A549 treated with CORT108297 at 1 μM for 4 hours (cell line): ENCODE measurements around the gene GCC1. TPM values are rescaled to one million over a fixed set of nuclear protein-coding genes. Genes with fewer than 3 reads are reported as not detected.

Experiments used
- total RNA-seq: library from RNA; stranded (reverse); fragments of 200-300 nt; extraction: Qiagen RNA extraction; gene quantifications from 5 replicates; pipeline ENCODE4 v1.2.3, GENCODE V29; 2022

Gene GCC1, protein sequence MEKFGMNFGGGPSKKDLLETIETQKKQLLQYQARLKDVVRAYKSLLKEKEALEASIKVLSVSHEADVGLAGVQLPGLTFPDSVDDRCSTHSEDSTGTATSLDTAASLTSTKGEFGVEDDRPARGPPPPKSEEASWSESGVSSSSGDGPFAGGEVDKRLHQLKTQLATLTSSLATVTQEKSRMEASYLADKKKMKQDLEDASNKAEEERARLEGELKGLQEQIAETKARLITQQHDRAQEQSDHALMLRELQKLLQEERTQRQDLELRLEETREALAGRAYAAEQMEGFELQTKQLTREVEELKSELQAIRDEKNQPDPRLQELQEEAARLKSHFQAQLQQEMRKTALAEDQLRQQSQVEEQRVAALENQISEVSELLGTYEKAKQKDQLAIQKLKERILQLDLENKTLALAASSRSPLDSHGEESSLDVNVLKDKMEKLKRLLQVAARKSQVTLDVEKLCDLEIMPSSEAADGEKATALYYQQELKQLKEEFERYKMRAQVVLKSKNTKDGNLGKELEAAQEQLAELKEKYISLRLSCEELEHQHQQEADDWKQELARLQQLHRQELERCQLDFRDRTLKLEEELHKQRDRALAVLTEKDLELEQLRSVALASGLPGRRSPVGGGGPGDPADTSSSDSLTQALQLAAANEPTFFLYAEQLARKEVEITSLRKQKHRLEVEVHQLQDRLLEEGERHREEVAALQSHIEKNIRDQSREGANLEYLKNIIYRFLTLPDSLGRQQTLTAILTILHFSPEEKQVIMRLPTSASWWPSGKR
- total RNA-seq, result 13.2 to 15.0 TPM (median 14.2 TPM) in 5 replicates

DNA sequence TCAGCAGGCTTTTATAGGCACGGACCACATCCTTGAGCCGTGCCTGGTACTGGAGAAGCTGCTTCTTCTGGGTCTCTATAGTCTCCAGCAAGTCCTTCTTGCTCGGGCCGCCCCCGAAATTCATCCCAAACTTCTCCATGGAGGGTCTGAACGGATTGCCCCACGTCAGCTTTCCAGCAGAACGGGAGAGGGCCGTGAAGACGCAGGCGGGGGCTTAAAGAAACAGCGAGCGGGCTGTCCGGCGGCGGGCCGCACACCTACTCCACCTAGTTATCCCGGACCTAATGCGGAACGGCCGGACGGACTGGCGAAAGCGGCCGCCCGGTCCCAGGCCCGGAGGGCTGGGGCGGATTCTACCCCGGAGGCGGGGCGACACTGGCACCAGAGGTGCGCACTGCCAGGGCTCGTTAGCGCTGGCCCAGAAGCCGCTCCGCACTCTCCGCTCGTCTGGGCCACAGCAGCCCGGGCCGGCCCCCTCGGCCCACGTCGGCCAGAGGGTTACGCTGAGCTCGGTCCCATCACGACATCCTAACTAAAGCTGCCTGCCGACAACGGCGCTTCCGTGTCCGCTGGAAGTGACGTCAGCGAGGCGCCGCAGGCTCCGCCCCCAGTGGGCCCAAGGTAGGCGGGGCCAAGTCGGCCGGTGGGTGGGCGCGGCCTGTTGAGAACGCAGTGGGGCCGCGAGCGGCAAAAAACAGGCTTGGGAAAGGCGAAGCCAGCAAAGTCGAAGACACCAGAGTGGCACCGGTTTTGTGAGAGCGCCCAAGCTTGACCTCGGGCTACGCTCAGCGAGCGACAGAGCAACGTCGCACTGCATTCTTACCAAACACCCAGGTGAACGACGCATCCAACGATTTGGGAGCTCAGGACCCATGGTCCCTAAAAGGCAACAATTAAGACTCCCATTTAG, at the start of gene GCC1:
Gene GCC1, minus strand, starts transcription at position 553 of the 910 bp plus-strand sequence. Its CDS starts 414 bp downstream, at position 139.

GRCh38 chr7:127618042-127618441, 32.6 kb upstream of the GCC1 start, which contains the start of gene PAX4:
Gene PAX4 (minus strand): TSS chr7:127618142. CDS start chr7:127615928, 2,214 bp downstream.

GRCh38 chr7:127588019-127588696, 2.8 kb upstream of the GCC1 start, which contains the start of gene ARF5:
Gene ARF5 (plus strand): TSS chr7:127588411. CDS start chr7:127588499, 88 bp downstream.

Other genes with a start within 250 kb of the GCC1 start
- gene ZNF800, start 192.9 kb downstream of the GCC1 start, total RNA-seq, result 8.9 to 11.9 TPM (median 10.4 TPM) in 5 replicates
- 158 to 191 TPM (median 168 TPM) in 5 replicates for gene ARF5, start 2.8 kb upstream of the GCC1 start, total RNA-seq
- 0.10 to 0.44 TPM (median 0.24 TPM) in 5 replicates for gene FSCN3, start 8.1 kb upstream of the GCC1 start, total RNA-seq
- not detected in 5 replicates for gene PAX4, start 32.5 kb upstream of the GCC1 start, total RNA-seq
- gene SND1, start 66.6 kb upstream of the GCC1 start, total RNA-seq, result 104 to 109 TPM (median 107 TPM) in 5 replicates